Choroid plexus epithelial cell (primary cell): ENCODE measurements around the gene DOCK10.

Source experiments
- DNase-seq: peaks from one replicate; pipeline ENCODE4 v3.0.0-alpha.2; 2010; ENCODE audit warnings: low read depth
- H3K4me3 ChIP-seq: 2 replicates; pipeline ENCODE4 v1.5.1; 2011; ENCODE audit warnings: low read depth, mild to moderate bottlenecking, control low read depth, low read length, moderate library complexity
- CTCF ChIP-seq: conservative IDR thresholded peaks from 2 replicates; pipeline ENCODE4 v1.5.1; 2011; ENCODE audit warnings: low read depth, mild to moderate bottlenecking, control low read depth, inconsistent platforms, low read length, moderate library complexity

DOCK10 gene

DNA sequence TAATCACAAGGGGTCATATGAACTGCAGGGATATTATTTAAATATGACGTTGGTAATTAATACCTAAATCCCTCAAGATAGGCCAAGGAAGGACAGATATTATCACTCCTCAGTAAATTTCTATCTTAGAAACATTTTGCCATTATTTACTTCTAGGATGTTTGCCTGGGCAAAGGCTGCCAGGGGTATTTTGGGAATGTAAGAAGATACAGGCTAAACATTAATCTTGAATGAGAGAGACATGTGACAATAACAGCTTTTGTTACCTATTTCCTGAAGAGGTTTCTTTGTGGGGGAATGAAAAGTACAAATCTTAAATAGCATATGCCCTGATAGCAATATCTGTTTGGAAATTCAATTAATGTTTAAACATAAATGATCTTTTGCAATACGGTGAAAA, 325.3 kb downstream of the DOCK10 start:
- TF ChIP-seq CTCF = no peak

DNA sequence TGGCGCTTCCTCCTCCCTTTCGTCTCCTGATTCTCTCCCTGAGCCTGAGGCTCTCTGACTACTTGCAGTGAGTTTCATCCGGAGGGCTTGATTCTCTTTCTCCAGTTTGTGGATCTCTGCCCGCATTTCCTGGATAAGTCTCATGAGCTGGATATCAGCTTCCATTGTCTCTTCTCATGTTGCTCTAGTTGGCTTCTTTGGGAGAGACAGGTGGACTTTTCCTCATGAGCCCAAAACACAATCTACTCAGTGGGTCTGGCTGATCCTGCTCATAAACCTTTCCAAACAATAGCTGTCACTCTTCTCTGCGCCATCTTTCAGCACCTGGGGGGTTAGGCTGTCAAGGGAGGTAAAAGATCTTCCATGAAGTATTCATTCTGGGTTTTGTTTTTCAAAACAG, 326.1 kb downstream of the DOCK10 start, which contains the start of gene CCDC195:
TSS of gene CCDC195 (minus strand) at position 165 of the 400 bp plus-strand sequence. CDS start at position 165, 0 bp downstream.
- no peak for DNase-seq
- no peak for TF ChIP-seq CTCF
- no peak within 1 kb of the TSS for H3K4me3 ChIP-seq

More for the DNA sequence above, 325.3 kb downstream of the DOCK10 start:
- no peak overlapping the region for H3K4me3 ChIP-seq
- no peak for DNase-seq
